Endothelial cell of umbilical vein (primary cell): ENCODE measurements around the gene SHROOM2.

Experiments used
- CTCF ChIP-seq, 2 donors: IDR thresholded peaks; 1 replicate in 1 of 2; 2 replicates in 1 of 2; pipeline ENCODE4 v1.5.1; 2011; ENCODE audit warnings: low read length in 2 of 2, mild to moderate bottlenecking in 2 of 2, moderate library complexity in 2 of 2, control low read depth in 1 of 2, inconsistent platforms in 1 of 2, low read depth in 1 of 2; ENCODE audit not compliant: insufficient read depth in 1 of 2; ENCODE audit errors: extremely low read depth in 1 of 2
- EZH2 ChIP-seq: IDR thresholded peaks from 2 replicates; pipeline ENCODE4 v1.6.1; 2012; ENCODE audit warnings: borderline replicate concordance, low read depth, mild to moderate bottlenecking, moderate library complexity, low read length, inconsistent platforms; ENCODE audit not compliant: severe bottlenecking
- FOS ChIP-seq: IDR thresholded peaks from 2 replicates; pipeline ENCODE4 v1.6.1; 2011; ENCODE audit warnings: mild to moderate bottlenecking, low read length, moderate library complexity, borderline replicate concordance; ENCODE audit not compliant: insufficient read depth
- POLR2A ChIP-seq: IDR thresholded peaks from 2 replicates; pipeline ENCODE4 v1.6.1; 2012; ENCODE audit warnings: low read depth, mild to moderate bottlenecking, control low read depth, low read length

- TF ChIP-seq CTCF (IDR thresholded peaks at IDR 0.05; ENCODE audit: extremely low read depth in 1 of 2, insufficient read depth in 1 of 2, low read depth in 1 of 2, low read length in 2 of 2) (no peak), POLR2A (no peak), EZH2 (no peak), FOS (no peak)
Observed at GRCh38 chrX:9859711-9860555, 73.7 kb downstream of the SHROOM2 start.
